PC-9 (cell line): ENCODE data around the gene DKC1.

Source experiments
- EZH2 ChIP-seq: fragments of 200-600 bp; sonication (generic); IDR thresholded peaks from 2 replicates; pipeline ENCODE4 v1.8.0; 2017; ENCODE audit warnings: antibody characterized with exemption, low read depth
- TF ChIP-seq, protein P1 (sequence below): fragments of 200-600 bp; sonication (generic); conservative IDR thresholded peaks from 2 replicates; pipeline ENCODE4 v1.6.1; 2017; ENCODE audit warnings: mixed run types, antibody characterized with exemption, mild to moderate bottlenecking, moderate library complexity

DNA sequence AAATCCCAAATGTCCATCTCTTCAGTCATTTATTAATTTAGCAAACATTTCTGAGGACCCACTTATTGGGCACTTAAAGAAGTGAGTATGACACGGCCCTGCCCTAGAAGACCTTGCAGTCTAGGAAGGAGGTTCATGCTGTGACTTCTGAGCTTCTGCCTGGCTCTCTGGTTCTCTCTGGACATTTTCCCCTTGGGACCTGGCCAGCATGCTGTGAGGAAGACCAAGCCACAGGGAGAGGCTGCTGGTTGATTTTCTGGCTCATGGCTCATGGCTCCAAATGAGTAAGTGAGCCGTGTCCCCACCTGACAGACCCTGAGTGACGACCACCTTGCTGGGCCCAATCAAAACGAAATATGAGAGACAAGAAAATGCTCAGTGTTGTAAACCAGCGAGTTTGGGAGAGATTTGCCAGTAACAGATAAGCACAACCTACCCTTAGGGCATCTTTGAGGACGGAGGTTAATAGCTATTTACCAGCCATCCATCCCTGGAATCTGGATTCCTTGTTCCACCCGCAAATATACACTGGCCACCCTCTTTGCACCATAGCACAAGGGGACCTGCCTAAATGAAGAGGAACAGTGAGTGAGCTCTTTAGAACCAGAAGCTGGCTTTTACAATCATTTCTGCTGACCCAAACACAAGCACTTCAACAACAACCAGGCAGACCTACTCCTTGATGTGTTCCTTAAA lies 41.7 kb downstream of the DKC1 start:
- TF ChIP-seq, protein P1, sequence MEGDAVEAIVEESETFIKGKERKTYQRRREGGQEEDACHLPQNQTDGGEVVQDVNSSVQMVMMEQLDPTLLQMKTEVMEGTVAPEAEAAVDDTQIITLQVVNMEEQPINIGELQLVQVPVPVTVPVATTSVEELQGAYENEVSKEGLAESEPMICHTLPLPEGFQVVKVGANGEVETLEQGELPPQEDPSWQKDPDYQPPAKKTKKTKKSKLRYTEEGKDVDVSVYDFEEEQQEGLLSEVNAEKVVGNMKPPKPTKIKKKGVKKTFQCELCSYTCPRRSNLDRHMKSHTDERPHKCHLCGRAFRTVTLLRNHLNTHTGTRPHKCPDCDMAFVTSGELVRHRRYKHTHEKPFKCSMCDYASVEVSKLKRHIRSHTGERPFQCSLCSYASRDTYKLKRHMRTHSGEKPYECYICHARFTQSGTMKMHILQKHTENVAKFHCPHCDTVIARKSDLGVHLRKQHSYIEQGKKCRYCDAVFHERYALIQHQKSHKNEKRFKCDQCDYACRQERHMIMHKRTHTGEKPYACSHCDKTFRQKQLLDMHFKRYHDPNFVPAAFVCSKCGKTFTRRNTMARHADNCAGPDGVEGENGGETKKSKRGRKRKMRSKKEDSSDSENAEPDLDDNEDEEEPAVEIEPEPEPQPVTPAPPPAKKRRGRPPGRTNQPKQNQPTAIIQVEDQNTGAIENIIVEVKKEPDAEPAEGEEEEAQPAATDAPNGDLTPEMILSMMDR = no peak
- TF ChIP-seq EZH2 = no peak
